ENCODE data around the gene RELN. TPM values are rescaled to one million over a fixed set of nuclear protein-coding genes. Genes with fewer than 3 reads are reported as not detected.

The RELN gene
- total RNA-seq, 1 experiment from 2014 or later = 0.10 TPM

- DNase-seq (ENCODE audit: low read depth, low spot score) = no peak
- no peak overlapping the region for H3K27ac ChIP-seq (ENCODE audit: low read length)
- ChIA-PET POLR2A (no interaction called here), CTCF (no interaction called here)
- no peaks in the 10 kb centered on the region for H3K9me3 ChIP-seq (ENCODE audit: control insufficient read depth, insufficient read depth, low read depth, low read length)
- H3K4me3 ChIP-seq (ENCODE audit: low read depth in 2 of 2, low read length in 2 of 2) = no peak overlapping the region
- H3K27me3 ChIP-seq (ENCODE audit: control insufficient read depth, insufficient read depth, low read length) = 0 out of 2 replicates have a peak, but pooled peaks cover 4% of the 10 kb centered on the region
- BruUV-seq (replicated peaks) = no TSS peak
- H3K4me1 ChIP-seq (ENCODE audit: control insufficient read depth, insufficient read depth, low read length) = no peaks in the 10 kb centered on the region
- H3K36me3 ChIP-seq (ENCODE audit: control insufficient read depth, insufficient read depth, low read length) = no peaks in the 10 kb centered on the region
- TF ChIP-seq CTCF (IDR thresholded peaks at IDR 0.05) (no peak), POLR2AphosphoS5 (IDR thresholded peaks at IDR 0.05; ENCODE audit: low read depth, low read length) (no peak), TCF7L2 (IDR thresholded peaks at IDR 0.05; ENCODE audit: low read depth, low read length) (no peak)
- in situ Hi-C loops (cut with HindIII; ENCODE audit: low pct_unique_long_range_greater_than_20kb, low sequenced_read_pairs) (no loop called here), intact Hi-C loops (cut with micrococcal nuclease; ENCODE audit: unreplicated experiment) (no loop called here)
- ATAC-seq = no peak
Observed at GRCh38 chr7:103735377-103735776, 254.1 kb downstream of the RELN start.

GRCh38 chr7:103731169-103731568 is 258.3 kb downstream of the RELN start:
- no peaks in the 10 kb centered on the region for H3K4me1 ChIP-seq (ENCODE audit: control insufficient read depth, insufficient read depth, low read length)
- H3K36me3 ChIP-seq (ENCODE audit: control insufficient read depth, insufficient read depth, low read length) = no peaks in the 10 kb centered on the region
- 0 out of 2 replicates have a peak, but pooled peaks cover 2% of the 10 kb centered on the region for H3K27me3 ChIP-seq (ENCODE audit: control insufficient read depth, insufficient read depth, low read length)
- intact Hi-C loops (cut with micrococcal nuclease; ENCODE audit: unreplicated experiment) (no loop called here), in situ Hi-C loops (cut with HindIII; ENCODE audit: low pct_unique_long_range_greater_than_20kb, low sequenced_read_pairs) (no loop called here)
- no TSS peak for BruUV-seq (replicated peaks)
- no peak for DNase-seq (ENCODE audit: low read depth, low spot score)
- no peaks in the 10 kb centered on the region for H3K9me3 ChIP-seq (ENCODE audit: control insufficient read depth, insufficient read depth, low read depth, low read length)
- ChIA-PET POLR2A (no interaction called here), CTCF (no interaction called here)
- H3K27ac ChIP-seq (ENCODE audit: low read length) = no peak overlapping the region
- no peak for TF ChIP-seq TCF7L2 (IDR thresholded peaks at IDR 0.05; ENCODE audit: low read depth, low read length)
- TF ChIP-seq POLR2AphosphoS5 (IDR thresholded peaks at IDR 0.05; ENCODE audit: low read depth, low read length) = no peak
- TF ChIP-seq REST (IDR thresholded peaks at IDR 0.05; ENCODE audit: insufficient read depth in 1 of 2, low read depth in 2 of 2, low read length in 1 of 2) = no peak
- TF ChIP-seq CTCF (IDR thresholded peaks at IDR 0.05) = no peak
- TF ChIP-seq SIN3A (IDR thresholded peaks at IDR 0.05; ENCODE audit: borderline replicate concordance, insufficient read depth, low read depth, low read length) = no peak
- no peak for ATAC-seq
- no peak overlapping the region for H3K4me3 ChIP-seq (ENCODE audit: low read depth in 2 of 2, low read length in 2 of 2)

All from Panc1 (cell line).